Neural progenitor cell (in vitro differentiated cells): ENCODE measurements around the gene PSMD2. TPM values are rescaled to one million over a fixed set of nuclear protein-coding genes. Genes with fewer than 3 reads are reported as not detected.

ENCODE experiments used
- DNase-seq: peaks from one replicate; pipeline ENCODE4 v3.0.0-alpha.2; 2016; ENCODE audit warnings: low spot score
- H2AFZ ChIP-seq: fragments of 200-600 bp; sonication (generic); replicated peaks from 2 replicates; pipeline ENCODE4 v1.6.1; 2016; ENCODE audit warnings: antibody characterized with exemption
- H3F3A ChIP-seq: fragments of 200-600 bp; sonication (generic); 2 replicates; pipeline ENCODE4 v1.6.1; 2016; ENCODE audit warnings: antibody characterized with exemption, low read depth
- H3K27ac ChIP-seq: fragments of 200-600 bp; sonication (generic); 2 replicates; pipeline ENCODE4 v1.5.1; 2016; ENCODE audit warnings: mild to moderate bottlenecking
- H3K27me3 ChIP-seq: fragments of 200-600 bp; sonication (generic); 2 replicates; pipeline ENCODE4 v1.6.1; 2016; ENCODE audit warnings: mild to moderate bottlenecking, moderate library complexity
- H3K36me3 ChIP-seq: fragments of 200-600 bp; sonication (generic); 2 replicates; pipeline ENCODE4 v1.5.1; 2016
- H3K4me1 ChIP-seq: fragments of 200-600 bp; sonication (generic); 2 replicates; pipeline ENCODE4 v1.6.1; 2016; ENCODE audit warnings: mixed run types
- H3K4me2 ChIP-seq: fragments of 200-600 bp; sonication (generic); 2 replicates; pipeline ENCODE4 v1.6.1; 2016
- H3K4me3 ChIP-seq: fragments of 200-600 bp; sonication (generic); 2 replicates; pipeline ENCODE4 v1.5.1; 2016
- H3K79me2 ChIP-seq: fragments of 200-600 bp; sonication (generic); 2 replicates; pipeline ENCODE4 v1.6.1; 2016; ENCODE audit warnings: low read depth
- H3K9ac ChIP-seq: fragments of 200-600 bp; sonication (generic); 2 replicates; pipeline ENCODE4 v1.6.1; 2016
- H3K9me3 ChIP-seq: fragments of 200-600 bp; sonication (generic); 2 replicates; pipeline ENCODE4 v1.5.1; 2016; ENCODE audit warnings: low read depth
- H4K20me1 ChIP-seq: fragments of 200-600 bp; sonication (generic); 2 replicates; pipeline ENCODE4 v1.6.1; 2016; ENCODE audit warnings: low read depth
- H3K27ac Mint-ChIP-seq: 3 replicates; pipeline ENCODE4 v1.8.0; 2021; ENCODE audit warnings: mixed read lengths
- H3K27me3 Mint-ChIP-seq: 2 replicates; pipeline ENCODE4 v1.8.0; 2022; ENCODE audit warnings: low read depth, mild to moderate bottlenecking, inconsistent platforms, moderate library complexity, mixed read lengths; ENCODE audit not compliant: insufficient read depth
- H3K36me3 Mint-ChIP-seq: 3 replicates; pipeline ENCODE4 v1.8.0; 2021; ENCODE audit warnings: mixed read lengths
- H3K4me1 Mint-ChIP-seq: 3 replicates; pipeline ENCODE4 v1.8.0; 2021; ENCODE audit warnings: mixed read lengths
- H3K4me3 Mint-ChIP-seq: 3 replicates; pipeline ENCODE4 v1.8.0; 2021; ENCODE audit warnings: mild to moderate bottlenecking, moderate library complexity, mixed read lengths
- H3K9me3 Mint-ChIP-seq: 3 replicates; pipeline ENCODE4 v1.8.0; 2020; ENCODE audit warnings: mixed read lengths
- CTCF ChIP-seq: fragments of 200-600 bp; sonication (generic); IDR thresholded peaks from 2 replicates; pipeline ENCODE4 v1.5.1; 2017; ENCODE audit warnings: antibody characterized with exemption, mild to moderate bottlenecking
- EZH2 ChIP-seq: fragments of 200-600 bp; sonication (generic); IDR thresholded peaks from 2 replicates; pipeline ENCODE4 v1.6.1; 2017; ENCODE audit warnings: antibody characterized with exemption, mild to moderate bottlenecking, moderate library complexity
- EZH2phosphoT487 ChIP-seq: fragments of 200-600 bp; sonication (generic); IDR thresholded peaks from 2 replicates; pipeline ENCODE4 v1.6.1; 2017; ENCODE audit warnings: antibody characterized with exemption
- small RNA-seq: library from RNA; depleted of rRNA; stranded (forward); fragments of <200 nt; gene quantifications from one replicate; pipeline ENCODE3, GENCODE V24; 2015
- total RNA-seq: library from RNA; depleted of rRNA; stranded (reverse); fragments of >200 nt; gene quantifications from 2 replicates; pipeline ENCODE4 v1.2.3, GENCODE V29; 2015; ENCODE audit warnings: low replicate concordance

PSMD2 gene
- total RNA-seq, 1 donor from 2014 or later, result 234 TPM

- H3K4me3 Mint-ChIP-seq, result no peak overlapping the region
- no peak overlapping the region for H3K4me3 ChIP-seq
Observed at GRCh38 chr3:184357248-184358123, 58.4 kb downstream of the PSMD2 start.

GRCh38 chr3:184358124-184358767 lies 59.2 kb downstream of the PSMD2 start:
- Histone ChIP-seq H3K27me3 (no peaks in the 10 kb centered on the region), H3K4me2 (no peak overlapping the region), H4K20me1 (peaks cover 4% of the 10 kb centered on the region), H3K79me2 (peaks cover 35% of the 10 kb centered on the region), H3K9ac (no peak overlapping the region), H3K27ac (no peak overlapping the region), H3K4me3 (no peak overlapping the region), H3K9me3 (no peaks in the 10 kb centered on the region), H3K4me1 (peaks cover 19% of the 10 kb centered on the region), H3F3A (peaks cover 33% of the 10 kb centered on the region), H2AFZ (no peak overlapping the region), H3K36me3 (no peaks in the 10 kb centered on the region)
- no peak for DNase-seq
- H3K9me3 Mint-ChIP-seq, result no peaks in the 10 kb centered on the region
- H3K4me1 Mint-ChIP-seq, result peaks cover 18% of the 10 kb centered on the region
- H3K27ac Mint-ChIP-seq, result no peak overlapping the region
- TF ChIP-seq EZH2, result no peak
- no peak for TF ChIP-seq EZH2phosphoT487
- TF ChIP-seq CTCF, result no peak
- H3K27me3 Mint-ChIP-seq, result peaks cover 9% of the 10 kb centered on the region
- peaks cover 6% of the 10 kb centered on the region for H3K36me3 Mint-ChIP-seq
- peak overlapping the region; percentile 55 for H3K4me3 Mint-ChIP-seq

More at GRCh38 chr3:184357248-184358123, 58.4 kb downstream of the PSMD2 start:
- H3K27ac ChIP-seq, result no peak overlapping the region
- H2AFZ ChIP-seq, result no peak overlapping the region
- H3K4me2 ChIP-seq, result no peak overlapping the region
- H3K79me2 ChIP-seq, result peaks cover 35% of the 10 kb centered on the region
- H3F3A ChIP-seq, result peaks cover 28% of the 10 kb centered on the region
- TF ChIP-seq EZH2 (no peak), CTCF (no peak), EZH2phosphoT487 (no peak)
- H3K9ac ChIP-seq, result no peak overlapping the region
- Mint-ChIP-seq H3K27me3 (peaks cover 9% of the 10 kb centered on the region), H3K27ac (no peak overlapping the region), H3K36me3 (peaks cover 6% of the 10 kb centered on the region), H3K4me1 (peaks cover 17% of the 10 kb centered on the region), H3K9me3 (no peaks in the 10 kb centered on the region)
- H3K27me3 ChIP-seq, result no peaks in the 10 kb centered on the region
- no peaks in the 10 kb centered on the region for H3K36me3 ChIP-seq
- peaks cover 19% of the 10 kb centered on the region for H3K4me1 ChIP-seq
- H4K20me1 ChIP-seq, result peaks cover 4% of the 10 kb centered on the region
- DNase-seq, result no peak
- no peaks in the 10 kb centered on the region for H3K9me3 ChIP-seq

Small RNA genes lying within 50 kb of the gene (small RNA-seq; reads per million reads assigned to genes)
- 102 reads per million, percentile 98 among the genes with 10 or more reads in this experiment for gene SNORD66

Other genes starting within 250 kb of the PSMD2 start
- not detected in 2 replicates for gene HTR3C, start 246.2 kb upstream of the PSMD2 start, total RNA-seq
- not detected in 2 replicates for gene HTR3E, start 202.2 kb upstream of the PSMD2 start, total RNA-seq
- 36.4 and 69.1 TPM in 2 replicates for gene EIF2B5, start 163.9 kb upstream of the PSMD2 start, total RNA-seq
- 29.8 and 59.2 TPM in 2 replicates for gene DVL3, start 143.9 kb upstream of the PSMD2 start, total RNA-seq
- gene AP2M1, start 124.4 kb upstream of the PSMD2 start, total RNA-seq, result 309 and 335 TPM in 2 replicates
- 22.0 and 30.4 TPM in 2 replicates for gene ABCF3, start 113.0 kb upstream of the PSMD2 start, total RNA-seq
- not detected in 2 replicates for gene VWA5B2, start 69.7 kb upstream of the PSMD2 start, total RNA-seq
- gene ALG3, start 50.3 kb upstream of the PSMD2 start, total RNA-seq, result 23.7 and 39.1 TPM in 2 replicates
- 3.7 and 6.0 TPM in 2 replicates for gene EEF1AKMT4, start 49.6 kb upstream of the PSMD2 start, total RNA-seq
- gene CAMK2N2, start 37.7 kb upstream of the PSMD2 start, total RNA-seq, result 0.71 TPM in 1 of 2 replicates, not detected in the other
- gene ECE2, start 23.2 kb upstream of the PSMD2 start, total RNA-seq, result 0.15 TPM in 1 of 2 replicates, not detected in the other
- gene EIF4G1, start 15.4 kb downstream of the PSMD2 start, total RNA-seq, result 137 and 207 TPM in 2 replicates
- gene FAM131A, start 38.4 kb downstream of the PSMD2 start, total RNA-seq, result 17.2 and 37.7 TPM in 2 replicates
- 16.5 and 38.2 TPM in 2 replicates for gene CLCN2, start 62.4 kb downstream of the PSMD2 start, total RNA-seq
- 128 and 173 TPM in 2 replicates for gene POLR2H, start 62.5 kb downstream of the PSMD2 start, total RNA-seq
- gene THPO, start 79.0 kb downstream of the PSMD2 start, total RNA-seq, result 0.31 and 2.3 TPM in 2 replicates
- 2.3 and 6.8 TPM in 2 replicates for gene CHRD, start 80.8 kb downstream of the PSMD2 start, total RNA-seq